ENCODE data around the gene RAP1A.
A peak's percentile ranks its signal among the peaks of the same experiment; 100 is the strongest.
"Not testable (repeated sequence)": the region's sequence is repeated elsewhere in the genome, so short reads cannot be mapped to it uniquely, and the experiment has no call there.

Gene RAP1A

GRCh38 chr1:111603979-111604378, 15.6 kb upstream of the RAP1A start:
- Mint-ChIP-seq H3K4me1 (peaks cover 75% of the 10 kb centered on the region), H3K9me3 (no peaks in the 10 kb centered on the region), H3K36me3 (peaks cover 6% of the 10 kb centered on the region), H3K4me3 (peak overlapping the region; percentile 12), H3K27me3 (no peaks in the 10 kb centered on the region), H3K27ac (peak overlapping the region; percentile 91)
- peak; percentile 88 for DNase-seq
- CTCF ChIA-PET, result interaction anchor here (1.5 to 5.5 kb wide), 5 partner anchors 11 to 96 kb away, joined by 4 to 21 read pairs (median 14); no protein-coding TSS in a partner anchor

DNA sequence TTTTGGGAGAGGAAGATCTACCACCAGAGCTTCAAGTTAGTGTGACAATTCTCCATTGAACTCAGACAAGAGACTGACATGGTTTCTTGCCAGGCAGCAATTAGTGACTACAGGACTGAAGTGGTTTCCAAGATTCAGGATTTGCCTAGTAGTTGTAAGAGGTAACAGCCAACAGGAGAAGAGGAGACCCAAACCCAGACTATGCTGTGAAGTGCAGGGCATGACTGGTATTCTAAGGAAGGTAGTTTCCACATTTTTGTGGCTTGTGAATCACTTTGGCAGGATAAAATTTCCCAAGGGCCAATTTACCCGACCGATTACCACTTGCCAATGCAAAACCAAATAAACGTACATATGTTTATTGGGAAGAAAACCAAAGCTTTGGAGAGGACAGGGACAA, 14.7 kb upstream of the RAP1A start:
- Mint-ChIP-seq H3K4me1 (peaks cover 67% of the 10 kb centered on the region), H3K4me3 (no peak overlapping the region), H3K27me3 (no peaks in the 10 kb centered on the region), H3K27ac (peak overlapping the region; percentile 91), H3K36me3 (peaks cover 8% of the 10 kb centered on the region), H3K9me3 (peaks cover 2% of the 10 kb centered on the region)
- no peak for DNase-seq
- CTCF ChIA-PET, result interaction anchor here (1.6 to 5.5 kb wide), 4 partner anchors 9 to 97 kb away, joined by 4 to 21 read pairs (median 9); no protein-coding TSS in a partner anchor

GRCh38 chr1:111605576-111605975, 14.0 kb upstream of the RAP1A start:
- H3K27me3 Mint-ChIP-seq, result no peaks in the 10 kb centered on the region
- no peak for DNase-seq
- CTCF ChIA-PET, result interaction anchor here (1.6 kb wide), 2 partner anchors 9 to 12 kb away, joined by 4 read pairs; no protein-coding TSS in a partner anchor
- H3K9me3 Mint-ChIP-seq, result peaks cover 2% of the 10 kb centered on the region
- H3K27ac Mint-ChIP-seq, result peak overlapping the region; percentile 91
- peaks cover 8% of the 10 kb centered on the region for H3K36me3 Mint-ChIP-seq
- no peak overlapping the region for H3K4me3 Mint-ChIP-seq
- peaks cover 60% of the 10 kb centered on the region for H3K4me1 Mint-ChIP-seq

DNA sequence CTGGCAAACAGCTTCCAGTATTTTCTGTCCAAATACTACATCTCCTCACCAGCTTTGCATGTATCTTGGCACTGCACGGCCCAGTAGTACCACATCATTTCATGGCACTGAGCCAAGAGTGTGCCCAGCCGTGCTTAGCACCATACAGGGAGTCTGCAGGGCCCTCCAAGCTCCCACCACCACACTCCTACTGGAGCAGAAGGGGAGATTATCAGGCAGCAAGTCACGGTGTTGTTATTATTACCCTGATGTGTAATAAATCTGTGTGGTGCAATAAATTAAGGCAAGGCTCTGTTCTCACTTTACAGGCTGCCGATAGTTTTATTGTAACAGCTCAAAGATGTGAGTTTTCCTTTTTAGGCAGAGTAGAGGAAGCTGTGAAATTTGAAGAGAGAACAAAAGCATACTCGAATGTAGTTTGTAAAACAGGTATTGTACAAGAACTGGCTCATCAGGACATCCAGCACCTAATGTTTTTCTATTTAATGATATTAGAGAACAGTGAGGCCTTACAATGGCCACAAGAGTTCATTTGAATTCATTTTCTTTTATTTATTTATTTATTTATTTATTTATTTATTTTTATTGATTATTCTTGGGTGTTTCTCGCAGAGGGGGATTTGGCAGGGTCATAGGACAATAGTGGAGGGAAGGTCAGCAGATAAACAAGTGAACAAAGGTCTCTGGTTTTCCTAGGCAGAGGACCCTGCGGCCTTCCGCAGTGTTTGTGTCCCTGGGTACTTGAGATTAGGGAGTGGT, 13.0 kb upstream of the RAP1A start:
- not testable (repeated sequence) for DNase-seq

DNA sequence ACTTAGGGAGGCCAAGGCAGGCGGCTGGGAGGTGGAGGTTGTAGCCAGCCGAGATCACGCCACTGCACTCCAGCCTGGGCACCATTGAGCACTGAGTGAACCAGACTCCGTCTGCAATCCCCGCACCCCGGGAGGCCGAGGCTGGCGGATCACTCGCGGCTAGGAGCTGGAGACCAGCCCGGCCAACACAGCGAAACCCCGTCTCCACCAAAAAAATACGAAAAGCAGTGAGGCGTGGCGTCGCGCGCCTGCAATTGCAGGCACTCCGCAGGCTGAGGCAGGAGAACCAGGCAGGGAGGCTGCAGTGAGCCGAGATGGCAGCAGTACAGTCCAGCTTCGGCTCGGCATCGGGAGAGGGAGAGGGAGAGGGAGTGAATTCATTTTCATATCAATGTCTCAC, 11.1 kb upstream of the RAP1A start:
- DNase-seq, CTCF ChIA-PET, H3K27me3 Mint-ChIP-seq, H3K27ac Mint-ChIP-seq, H3K4me3 Mint-ChIP-seq, H3K9me3 Mint-ChIP-seq, H3K36me3 Mint-ChIP-seq: not testable (repeated sequence)
- peaks cover 31% of the 10 kb centered on the region for H3K4me1 Mint-ChIP-seq

More for the DNA sequence above, 13.0 kb upstream of the RAP1A start:
- CTCF ChIA-PET, result interaction anchor here (0.6 to 1.6 kb wide), 4 partner anchors 9 to 99 kb away, joined by 3 to 4 read pairs (median 4); no protein-coding TSS in a partner anchor
- not testable (repeated sequence) for H3K9me3 Mint-ChIP-seq, H3K36me3 Mint-ChIP-seq, H3K27ac Mint-ChIP-seq, H3K27me3 Mint-ChIP-seq, H3K4me3 Mint-ChIP-seq
- peaks cover 50% of the 10 kb centered on the region for H3K4me1 Mint-ChIP-seq

GRCh38 chr1:111611986-111612385, 7.6 kb upstream of the RAP1A start:
- no peak overlapping the region for H3K4me3 Mint-ChIP-seq
- H3K4me1 Mint-ChIP-seq, result peaks cover 22% of the 10 kb centered on the region
- no peak overlapping the region for H3K27ac Mint-ChIP-seq
- peaks cover 2% of the 10 kb centered on the region for H3K36me3 Mint-ChIP-seq
- no peaks in the 10 kb centered on the region for H3K27me3 Mint-ChIP-seq
- DNase-seq, result no peak
- H3K9me3 Mint-ChIP-seq, result peaks cover 2% of the 10 kb centered on the region
- CTCF ChIA-PET, result interaction anchor here (2.9 kb wide), 1 partner anchor 10 kb away, joined by 13 read pairs; no protein-coding TSS in a partner anchor

DNA sequence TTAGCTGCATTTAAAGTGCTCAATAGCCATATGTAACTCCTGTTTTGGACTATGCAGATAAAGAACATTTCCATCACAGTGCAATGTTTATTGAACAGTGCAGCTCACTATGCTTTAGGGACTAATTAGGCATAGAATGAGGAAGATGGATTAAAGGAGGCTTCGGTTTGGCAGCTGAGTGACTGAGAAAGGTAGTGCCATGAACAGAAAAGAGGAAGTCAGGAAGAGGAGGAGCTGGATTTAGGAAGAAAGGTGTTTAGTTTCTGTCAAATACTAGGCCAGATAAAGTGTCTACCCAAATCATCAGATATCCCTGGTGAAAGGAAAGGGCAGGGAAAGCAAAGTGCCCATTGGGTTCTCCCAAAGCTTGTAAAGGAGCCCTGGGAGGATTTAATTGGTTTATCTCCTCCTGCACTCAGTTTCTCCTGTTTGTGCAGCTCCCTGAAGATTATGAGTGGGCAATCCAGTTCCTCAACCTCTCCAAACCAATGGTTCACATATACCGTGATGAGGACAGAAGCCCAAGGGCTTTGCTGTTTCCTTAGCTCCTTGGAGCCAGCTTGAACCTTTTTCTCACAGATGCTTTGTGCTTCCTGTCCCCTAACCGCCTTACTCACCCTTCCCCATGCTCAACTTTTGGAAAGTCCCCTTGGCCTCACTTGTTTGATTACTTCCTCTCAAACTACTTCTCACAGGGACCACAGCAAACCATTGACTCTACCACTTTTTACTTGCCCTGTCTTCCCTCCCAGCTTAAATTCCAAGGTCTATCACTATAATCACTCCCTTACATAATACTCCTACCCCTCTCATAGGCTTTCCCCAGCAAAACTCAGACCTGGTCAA, 3.5 kb upstream of the RAP1A start:
- Mint-ChIP-seq H3K4me3 (peak overlapping the region; percentile 16), H3K27ac (peak overlapping the region; percentile 90), H3K27me3 (no peaks in the 10 kb centered on the region), H3K9me3 (no peaks in the 10 kb centered on the region), H3K4me1 (peaks cover 48% of the 10 kb centered on the region), H3K36me3 (peaks cover 12% of the 10 kb centered on the region)
- peak; percentile 64 for DNase-seq
- CTCF ChIA-PET, result interaction anchor here (0.8 to 2.2 kb wide), 8 partner anchors 10 to 107 kb away, joined by 3 to 17 read pairs (median 8); no protein-coding TSS in a partner anchor

DNA sequence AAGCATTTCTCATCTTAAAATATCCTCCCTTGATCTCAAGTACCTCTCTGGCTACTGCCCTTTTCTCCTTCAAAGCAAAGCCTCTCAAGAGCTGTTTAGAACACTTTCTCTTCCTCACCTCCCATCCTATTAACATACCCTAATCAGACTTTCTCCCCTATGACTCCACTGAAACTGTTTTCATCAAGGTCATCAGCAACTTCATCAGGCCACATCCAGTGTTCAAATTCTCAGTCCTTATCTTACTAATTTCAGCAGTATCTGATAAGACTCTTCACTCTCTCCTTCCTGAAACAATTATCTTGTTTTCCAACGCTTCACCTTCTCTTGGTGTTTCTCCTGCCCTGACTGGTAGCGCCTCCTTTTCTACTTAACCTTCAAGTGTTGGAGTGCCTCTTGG, 1.5 kb upstream of the RAP1A start:
- Mint-ChIP-seq H3K27ac (peak overlapping the region; percentile 82), H3K36me3 (peaks cover 24% of the 10 kb centered on the region), H3K4me3 (peak overlapping the region; percentile 11), H3K9me3 (no peaks in the 10 kb centered on the region), H3K27me3 (no peaks in the 10 kb centered on the region), H3K4me1 (peaks cover 67% of the 10 kb centered on the region)
- CTCF ChIA-PET, result interaction anchor here (0.5 to 1.1 kb wide), 3 partner anchors 13 to 110 kb away, joined by 3 to 4 read pairs (median 4); no protein-coding TSS in a partner anchor
- DNase-seq, result no peak

DNA sequence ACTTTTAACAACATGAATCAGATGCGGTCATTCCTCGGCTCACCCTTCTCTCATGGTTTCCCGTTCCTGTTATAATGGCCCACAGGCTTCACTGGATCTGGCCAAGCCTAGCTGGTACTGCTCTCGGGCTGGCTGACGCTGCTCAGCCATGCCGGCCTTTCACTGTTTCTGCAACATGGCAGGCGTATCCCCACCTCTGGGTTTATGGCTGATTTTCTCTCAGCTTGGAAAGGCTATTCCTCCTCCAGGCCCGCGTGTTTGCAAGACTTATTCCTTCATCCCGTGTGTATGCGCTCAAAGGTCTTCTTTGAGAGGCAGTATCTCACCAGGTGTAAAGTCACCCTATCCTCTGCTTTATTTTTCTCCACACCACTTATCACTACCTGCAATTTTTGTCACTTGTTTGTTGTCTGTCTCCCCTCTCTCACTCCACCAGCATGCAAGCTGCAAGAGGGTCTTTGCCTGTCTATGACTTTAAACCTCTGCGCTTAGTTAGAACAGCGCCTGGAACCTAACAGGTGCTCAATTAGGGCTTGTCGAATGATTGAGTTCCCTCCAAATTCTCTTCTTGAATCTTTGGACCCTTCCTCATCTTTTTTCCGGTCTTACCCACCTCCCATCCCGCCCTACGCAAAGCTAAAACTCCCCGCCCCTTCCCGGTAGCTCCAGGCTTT, 491 bp upstream of the RAP1A start:
- no peaks in the 10 kb centered on the region for H3K27me3 Mint-ChIP-seq
- peak overlapping the region; percentile 89 for H3K27ac Mint-ChIP-seq
- peaks cover 78% of the 10 kb centered on the region for H3K4me1 Mint-ChIP-seq
- peak; percentile 19 for DNase-seq
- peak overlapping the region; percentile 80 for H3K4me3 Mint-ChIP-seq
- no peaks in the 10 kb centered on the region for H3K9me3 Mint-ChIP-seq
- CTCF ChIA-PET, result interaction anchor here (1.0 to 1.1 kb wide), 2 partner anchors 111 kb away, joined by 3 read pairs; no protein-coding TSS in a partner anchor
- H3K36me3 Mint-ChIP-seq, result peaks cover 30% of the 10 kb centered on the region

GRCh38 chr1:111620441-111620971, 917 bp downstream of the RAP1A start:
- H3K36me3 Mint-ChIP-seq, result peaks cover 30% of the 10 kb centered on the region
- peak overlapping the region; percentile 94 for H3K4me3 Mint-ChIP-seq
- peak overlapping the region; percentile 91 for H3K27ac Mint-ChIP-seq
- H3K9me3 Mint-ChIP-seq, result no peaks in the 10 kb centered on the region
- CTCF ChIA-PET, result interaction anchor here (1.0 to 2.0 kb wide), 5 partner anchors 20 to 113 kb away, joined by 3 to 10 read pairs (median 3); no protein-coding TSS in a partner anchor
- no peak for DNase-seq
- no peaks in the 10 kb centered on the region for H3K27me3 Mint-ChIP-seq
- peaks cover 79% of the 10 kb centered on the region for H3K4me1 Mint-ChIP-seq

DNA sequence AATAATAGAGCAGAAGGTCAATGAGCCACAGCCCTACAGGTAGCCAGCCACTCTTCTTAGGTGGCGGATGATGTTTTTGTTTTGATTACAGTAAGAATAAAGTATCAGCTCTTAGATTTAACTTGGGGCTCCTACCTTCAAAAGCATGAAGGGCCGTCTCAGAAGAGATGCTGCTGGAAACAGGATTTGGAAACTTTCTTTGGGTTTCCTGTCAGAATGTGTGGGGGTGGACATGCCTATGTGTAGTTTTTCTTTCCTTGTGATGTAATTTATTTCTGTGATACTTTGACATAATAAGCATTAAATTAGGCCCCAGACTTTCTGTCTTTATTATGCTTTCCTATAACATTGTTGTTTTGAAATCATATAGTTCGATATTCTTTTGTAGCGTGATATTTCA, 1.5 kb downstream of the RAP1A start:
- H3K27me3 Mint-ChIP-seq, result no peaks in the 10 kb centered on the region
- H3K36me3 Mint-ChIP-seq, result peaks cover 33% of the 10 kb centered on the region
- CTCF ChIA-PET, result interaction anchor here (1.0 to 2.0 kb wide), 5 partner anchors 21 to 113 kb away, joined by 3 to 10 read pairs (median 3); no protein-coding TSS in a partner anchor
- peak overlapping the region; percentile 91 for H3K27ac Mint-ChIP-seq
- peaks cover 80% of the 10 kb centered on the region for H3K4me1 Mint-ChIP-seq
- no peaks in the 10 kb centered on the region for H3K9me3 Mint-ChIP-seq
- peak; percentile 26 for DNase-seq
- H3K4me3 Mint-ChIP-seq, result peak overlapping the region; percentile 94

DNA sequence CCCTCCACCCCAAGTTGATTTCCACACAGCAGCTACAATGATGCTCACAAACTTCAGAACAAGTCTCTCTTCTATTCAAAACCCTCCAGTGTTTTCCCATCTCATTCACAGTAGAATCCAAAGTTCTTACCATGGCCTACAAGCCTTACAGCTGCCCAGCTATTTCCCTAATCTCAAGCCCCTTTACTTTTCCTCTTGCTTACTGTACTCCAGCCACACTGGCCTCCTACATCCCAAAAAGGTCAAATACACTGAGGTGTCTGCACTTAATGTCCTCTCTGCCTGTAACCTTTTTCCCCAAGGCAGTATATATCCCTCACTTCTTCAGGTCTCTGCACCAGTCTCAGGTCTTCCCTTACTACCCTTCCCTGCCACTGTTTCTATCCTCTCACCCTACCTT, 2.6 kb downstream of the RAP1A start:
- H3K4me1 Mint-ChIP-seq, result peaks cover 79% of the 10 kb centered on the region
- peak overlapping the region; percentile 24 for H3K27ac Mint-ChIP-seq
- peak overlapping the region; percentile 94 for H3K4me3 Mint-ChIP-seq
- H3K36me3 Mint-ChIP-seq, result peaks cover 31% of the 10 kb centered on the region
- no peak for DNase-seq
- H3K9me3 Mint-ChIP-seq, result no peaks in the 10 kb centered on the region
- CTCF ChIA-PET, result interaction anchor here (0.9 to 2.0 kb wide), 4 partner anchors 19 to 114 kb away, joined by 3 to 10 read pairs (median 4); no protein-coding TSS in a partner anchor
- no peaks in the 10 kb centered on the region for H3K27me3 Mint-ChIP-seq

- peak overlapping the region; percentile 67 for H3K27ac Mint-ChIP-seq
Measured at GRCh38 chr1:111624382-111624781, 4.8 kb downstream of the RAP1A start.

More at GRCh38 chr1:111624382-111624781, 4.8 kb downstream of the RAP1A start:
- CTCF ChIA-PET, result interaction anchor here (1.0 to 1.4 kb wide), 3 partner anchors 42 to 123 kb away, joined by 4 to 7 read pairs (median 4); no protein-coding TSS in a partner anchor
- Mint-ChIP-seq H3K9me3 (no peaks in the 10 kb centered on the region), H3K27me3 (no peaks in the 10 kb centered on the region), H3K36me3 (peaks cover 41% of the 10 kb centered on the region), H3K4me1 (peaks cover 82% of the 10 kb centered on the region), H3K4me3 (no peak overlapping the region)
- DNase-seq, result peak; percentile 23
